Keratinocyte (primary cell): Measurements from ENCODE around the gene RASGRF2. TPM values are rescaled to one million over a fixed set of nuclear protein-coding genes. Genes with fewer than 3 reads are reported as not detected.

ENCODE experiments used
- DNase-seq: peaks from one replicate; pipeline ENCODE4 v3.0.0-alpha.2; 2011; ENCODE audit warnings: low read depth, missing footprints, low spot score
- FAIRE-seq: peaks from 2 replicates; lab custom pipeline; 2011; peaks lifted over from hg19 to GRCh38; lab: Jason Lieb, UNC
- H2AFZ ChIP-seq: 2 replicates; pipeline ENCODE4 v1.6.0; 2012; ENCODE audit warnings: low read length, control low read depth, inconsistent platforms; ENCODE audit not compliant: control insufficient read depth
- H3K27ac ChIP-seq: 2 replicates; pipeline ENCODE4 v1.5.1; 2011; ENCODE audit warnings: low read length; ENCODE audit not compliant: control insufficient read depth, insufficient read depth
- H3K27me3 ChIP-seq: 3 replicates; pipeline ENCODE4 v1.6.0; 2011; ENCODE audit warnings: low read length; ENCODE audit not compliant: control insufficient read depth, insufficient read depth; ENCODE audit errors: extremely low read depth
- H3K36me3 ChIP-seq, 2 experiments: 2 replicates in 1 of 2; 3 replicates in 1 of 2; pipeline ENCODE4 v1.5.1; 2011; ENCODE audit warnings: low read length in 2 of 2, mild to moderate bottlenecking in 1 of 2; ENCODE audit not compliant: control insufficient read depth in 2 of 2, insufficient read depth in 2 of 2; ENCODE audit errors: extremely low read depth in 1 of 2
- H3K4me1 ChIP-seq: 3 replicates; pipeline ENCODE4 v1.5.1; 2011; ENCODE audit warnings: low read length; ENCODE audit not compliant: control insufficient read depth, insufficient read depth; ENCODE audit errors: extremely low read depth
- H3K4me2 ChIP-seq: 3 replicates; pipeline ENCODE4 v1.6.0; 2011; ENCODE audit warnings: low read depth, low read length; ENCODE audit not compliant: control insufficient read depth, insufficient read depth; ENCODE audit errors: extremely low read depth
- H3K4me3 ChIP-seq, 3 experiments: fragments of 200-600 bp in 1 of 3; sonication (generic) in 1 of 3; 2 replicates in 2 of 3; 3 replicates in 1 of 3; pipeline ENCODE4 v1.5.1; 2011 to 2016; ENCODE audit warnings: low read length in 3 of 3, mild to moderate bottlenecking in 3 of 3, control low read depth in 2 of 3, inconsistent platforms in 1 of 3, low read depth in 1 of 3, mixed read lengths in 1 of 3, mixed run types in 1 of 3, moderate library complexity in 1 of 3; ENCODE audit not compliant: control insufficient read depth in 2 of 3, insufficient read depth in 2 of 3; ENCODE audit errors: extremely low read depth in 1 of 3
- H3K79me2 ChIP-seq: 2 replicates; pipeline ENCODE4 v1.6.0; 2012; ENCODE audit warnings: low read length; ENCODE audit not compliant: control insufficient read depth, insufficient read depth
- H3K9ac ChIP-seq: 3 replicates; pipeline ENCODE4 v1.6.0; 2011; ENCODE audit warnings: low read length; ENCODE audit not compliant: control insufficient read depth, insufficient read depth; ENCODE audit errors: extremely low read depth
- H3K9me1 ChIP-seq: 3 replicates; pipeline ENCODE4 v1.6.0; 2011; ENCODE audit warnings: low read length; ENCODE audit not compliant: control insufficient read depth, insufficient read depth; ENCODE audit errors: extremely low read depth
- H3K9me3 ChIP-seq: 2 replicates; pipeline ENCODE4 v1.5.1; 2012; ENCODE audit warnings: low read depth, low read length; ENCODE audit not compliant: control insufficient read depth
- H4K20me1 ChIP-seq: 3 replicates; pipeline ENCODE4 v1.6.0; 2011; ENCODE audit warnings: low read length; ENCODE audit not compliant: control insufficient read depth, insufficient read depth; ENCODE audit errors: extremely low read depth
- EZH2 ChIP-seq: IDR thresholded peaks from one replicate; pipeline ENCODE4 v1.6.1; 2012; ENCODE audit warnings: inconsistent platforms, mild to moderate bottlenecking, low read length, moderate library complexity
- dilution Hi-C: fragments of 300-500 bp; cut with MboI; formaldehyde crosslinking; loops from one replicate; pipeline ENCODE4 v1.7.0; 2020; ENCODE audit warnings: low sequenced_read_pairs; ENCODE audit not compliant: extremely low pct_ligation_motif_present
- polyA plus RNA-seq, 5 experiments: library from polyadenylated mRNA; depleted of rRNA in 3 of 5; stranded (reverse) in 3 of 5; stranded (forward) in 1 of 5; unstranded in 1 of 5; fragments of >200 nt; gene quantifications; 1 replicate in 1 of 5; 2 replicates in 3 of 5; 3 replicates in 1 of 5; pipeline versions ENCODE4 v1.2.1 to v1.2.3, GENCODE V29; 2011 to 2012; ENCODE audit warnings: missing spikeins in 2 of 5, low read depth in 1 of 5, low replicate concordance in 1 of 5
- TF ChIP-seq, protein P1 (sequence below), 3 experiments: IDR thresholded peaks in 1 of 3; conservative IDR thresholded peaks in 1 of 3; optimal IDR thresholded peaks in 1 of 3; 2 replicates in 2 of 3; 3 replicates in 1 of 3; pipeline versions ENCODE3 to v1.5.1; 2011; ENCODE audit warnings: low read length in 3 of 3, mild to moderate bottlenecking in 3 of 3, moderate library complexity in 2 of 3, control low read depth in 1 of 3, inconsistent platforms in 1 of 3; ENCODE audit not compliant: insufficient read depth in 2 of 3; ENCODE audit errors: extremely low read depth in 1 of 3

RASGRF2 gene
- polyA plus RNA-seq, 1 donor (not counting 4 experiments of a cell fraction or from before 2014, with no cell fraction given), result 0.03 TPM

DNA sequence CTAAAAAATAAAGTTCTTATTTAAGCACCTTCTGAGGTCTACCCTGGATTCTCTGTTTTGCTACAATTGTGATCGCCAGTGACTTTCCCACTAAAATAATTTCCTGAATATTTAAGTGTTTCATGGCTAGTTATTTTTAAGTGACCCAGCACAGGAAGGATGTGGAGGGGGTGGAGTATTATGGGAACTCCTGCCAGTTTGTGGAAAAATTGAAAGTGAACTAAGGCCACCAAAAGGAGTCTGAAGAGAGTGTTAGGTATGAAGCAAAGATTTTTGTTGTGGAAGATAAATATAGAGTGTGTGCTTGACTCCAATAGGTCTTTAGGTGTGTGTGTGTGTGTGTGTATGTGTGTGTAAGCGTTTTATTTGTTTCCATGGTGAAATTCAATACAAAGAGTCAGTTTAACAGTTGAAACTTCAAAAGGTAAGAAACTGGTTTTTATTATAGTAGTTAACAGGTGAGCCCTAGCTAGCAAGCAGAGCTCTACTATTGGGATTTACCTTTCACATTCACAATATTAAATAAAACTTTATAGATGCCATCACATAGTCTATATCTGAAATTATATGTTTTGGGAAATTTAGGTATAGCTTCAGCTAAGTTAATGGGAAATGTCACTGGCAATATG, 25.6 kb downstream of the RASGRF2 start:
- peaks cover 6% of the 10 kb centered on the region for H3K4me1 ChIP-seq
- no peak overlapping the region for H3K27ac ChIP-seq
- H2AFZ ChIP-seq, result no peak overlapping the region
- FAIRE-seq (no peak), DNase-seq (no peak)
- no peaks in the 10 kb centered on the region for H3K9me3 ChIP-seq
- no peaks in the 10 kb centered on the region for H3K36me3 ChIP-seq
- no peaks in the 10 kb centered on the region for H4K20me1 ChIP-seq
- no peak overlapping the region for H3K9ac ChIP-seq
- no peaks in the 10 kb centered on the region for H3K27me3 ChIP-seq
- TF ChIP-seq EZH2, result no peak
- TF ChIP-seq, protein P1, sequence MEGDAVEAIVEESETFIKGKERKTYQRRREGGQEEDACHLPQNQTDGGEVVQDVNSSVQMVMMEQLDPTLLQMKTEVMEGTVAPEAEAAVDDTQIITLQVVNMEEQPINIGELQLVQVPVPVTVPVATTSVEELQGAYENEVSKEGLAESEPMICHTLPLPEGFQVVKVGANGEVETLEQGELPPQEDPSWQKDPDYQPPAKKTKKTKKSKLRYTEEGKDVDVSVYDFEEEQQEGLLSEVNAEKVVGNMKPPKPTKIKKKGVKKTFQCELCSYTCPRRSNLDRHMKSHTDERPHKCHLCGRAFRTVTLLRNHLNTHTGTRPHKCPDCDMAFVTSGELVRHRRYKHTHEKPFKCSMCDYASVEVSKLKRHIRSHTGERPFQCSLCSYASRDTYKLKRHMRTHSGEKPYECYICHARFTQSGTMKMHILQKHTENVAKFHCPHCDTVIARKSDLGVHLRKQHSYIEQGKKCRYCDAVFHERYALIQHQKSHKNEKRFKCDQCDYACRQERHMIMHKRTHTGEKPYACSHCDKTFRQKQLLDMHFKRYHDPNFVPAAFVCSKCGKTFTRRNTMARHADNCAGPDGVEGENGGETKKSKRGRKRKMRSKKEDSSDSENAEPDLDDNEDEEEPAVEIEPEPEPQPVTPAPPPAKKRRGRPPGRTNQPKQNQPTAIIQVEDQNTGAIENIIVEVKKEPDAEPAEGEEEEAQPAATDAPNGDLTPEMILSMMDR (optimal IDR thresholded peaks at IDR 0.05 in 1 of 3, IDR thresholded peaks at IDR 0.05 in 1 of 3, conservative IDR thresholded peaks at IDR 0.05 in 1 of 3; ENCODE audit: extremely low read depth in 1 of 3, insufficient read depth in 2 of 3, low read length in 3 of 3), result no peak
- no peaks in the 10 kb centered on the region for H3K9me1 ChIP-seq
- H3K4me3 ChIP-seq, result no peak overlapping the region
- dilution Hi-C loops, result no loop called here
- H3K79me2 ChIP-seq, result no peaks in the 10 kb centered on the region
- no peak overlapping the region for H3K4me2 ChIP-seq

DNA sequence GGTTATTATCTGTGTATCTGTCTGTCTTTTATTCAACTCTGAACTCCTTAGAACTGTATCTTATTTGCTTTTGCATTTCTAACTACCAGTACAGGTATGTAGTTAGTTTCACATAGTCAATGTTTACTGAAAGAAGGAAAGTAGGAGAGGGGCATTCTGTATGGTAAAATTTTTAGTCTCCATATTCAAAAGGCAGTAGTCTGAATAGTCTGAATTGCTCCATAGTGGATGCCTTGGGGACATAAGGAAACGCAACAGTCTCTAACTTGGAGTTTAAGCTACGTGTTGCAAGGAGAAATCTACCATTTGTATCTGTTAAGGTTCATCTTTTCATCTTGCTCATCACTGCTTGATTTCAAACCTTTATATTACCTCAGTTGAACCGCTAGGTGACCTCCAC, 26.2 kb downstream of the RASGRF2 start:
- no peak for DNase-seq
- Histone ChIP-seq H3K4me3 (no peak overlapping the region), H4K20me1 (no peaks in the 10 kb centered on the region), H2AFZ (no peak overlapping the region), H3K4me2 (no peak overlapping the region), H3K9me1 (no peaks in the 10 kb centered on the region), H3K4me1 (peaks cover 8% of the 10 kb centered on the region), H3K79me2 (no peaks in the 10 kb centered on the region), H3K27me3 (no peaks in the 10 kb centered on the region), H3K36me3 (no peaks in the 10 kb centered on the region), H3K9me3 (no peaks in the 10 kb centered on the region), H3K27ac (no peak overlapping the region), H3K9ac (no peak overlapping the region)
- TF ChIP-seq, protein P1 (optimal IDR thresholded peaks at IDR 0.05 in 1 of 3, IDR thresholded peaks at IDR 0.05 in 1 of 3, conservative IDR thresholded peaks at IDR 0.05 in 1 of 3; ENCODE audit: extremely low read depth in 1 of 3, insufficient read depth in 2 of 3, low read length in 3 of 3), result no peak
- no peak for TF ChIP-seq EZH2
- dilution Hi-C loops, result no loop called here
- FAIRE-seq, result no peak
